ENCODE results near the gene CDSN.

GRCh38 chr6:31168606-31169005 is 48.4 kb upstream of the CDSN start:
- TF ChIP-seq REST (IDR thresholded peaks at IDR 0.05; ENCODE audit: insufficient read depth in 1 of 2, low read depth in 2 of 2, low read length in 2 of 2), result no peak
- TF ChIP-seq POLR2AphosphoS5 (IDR thresholded peaks at IDR 0.05; ENCODE audit: low read depth, low read length), result no peak
- TF ChIP-seq SIN3A (IDR thresholded peaks at IDR 0.05; ENCODE audit: borderline replicate concordance, insufficient read depth, low read length), result no peak

Data from PFSK-1 (cell line).